Natural killer cell (primary cell): ENCODE measurements around the gene KCNJ10. TPM values are rescaled to one million over a fixed set of nuclear protein-coding genes. Genes with fewer than 3 reads are reported as not detected.

Source experiments
- ATAC-seq, 3 donors: fragments of 150-1000 bp in 2 of 3; fragments of 200-7000 bp in 1 of 3; cut with Tn5 transposase; 1 replicate in 1 of 3; 2 replicates in 2 of 3; pipeline ENCODE4 v1.10.0; 2021; ENCODE audit warnings: mild to moderate bottlenecking in 2 of 3, moderate library complexity in 2 of 3
- DNase-seq, 2 donors: peaks; one replicate each; pipeline versions ENCODE4 v3.0.0 to v3.0.0-alpha.2; 2013 to 2021; ENCODE audit warnings: mixed read lengths in 1 of 2
- H3K27ac ChIP-seq: one replicate; pipeline ENCODE4 v1.5.1; 2013; ENCODE audit warnings: mild to moderate bottlenecking, low read length
- H3K27me3 ChIP-seq: one replicate; pipeline ENCODE4 v1.6.1; 2013; ENCODE audit warnings: low read length; ENCODE audit not compliant: control insufficient read depth, insufficient read depth
- H3K36me3 ChIP-seq: one replicate; pipeline ENCODE4 v1.6.1; 2013; ENCODE audit warnings: low read length; ENCODE audit not compliant: control insufficient read depth, insufficient read depth
- H3K4me1 ChIP-seq: one replicate; pipeline ENCODE4 v1.6.1; 2013; ENCODE audit warnings: low read length; ENCODE audit not compliant: control insufficient read depth, insufficient read depth
- H3K4me3 ChIP-seq: one replicate; pipeline ENCODE4 v1.5.1; 2013; ENCODE audit warnings: low read length
- H3K9me3 ChIP-seq: one replicate; pipeline ENCODE4 v1.6.1; 2013; ENCODE audit warnings: low read length; ENCODE audit not compliant: control insufficient read depth, insufficient read depth
- H3K27ac Mint-ChIP-seq, 2 donors: one replicate each; pipeline ENCODE4 v1.8.0; 2022; ENCODE audit warnings: mild to moderate bottlenecking in 2 of 2, mixed read lengths in 2 of 2, moderate library complexity in 1 of 2
- H3K27me3 Mint-ChIP-seq, 2 donors: one replicate each; pipeline ENCODE4 v1.8.0; 2022; ENCODE audit warnings: low read depth in 2 of 2, mixed read lengths in 2 of 2
- H3K36me3 Mint-ChIP-seq: one replicate; pipeline ENCODE4 v1.8.0; 2022; ENCODE audit warnings: mixed read lengths
- H3K4me1 Mint-ChIP-seq, 2 donors: one replicate each; pipeline ENCODE4 v1.8.0; 2022; ENCODE audit warnings: mixed read lengths in 2 of 2
- H3K4me3 Mint-ChIP-seq: one replicate; pipeline ENCODE4 v1.8.0; 2022; ENCODE audit warnings: mild to moderate bottlenecking, moderate library complexity, mixed read lengths
- H3K9me3 Mint-ChIP-seq, 2 donors: one replicate each; pipeline ENCODE4 v1.8.0; 2022; ENCODE audit warnings: mixed read lengths in 2 of 2
- CTCF ChIP-seq: fragments of 200-600 bp; IDR thresholded peaks from one replicate; pipeline ENCODE4 v1.8.0; 2022; ENCODE audit warnings: antibody characterized with exemption
- WGBS: methylation state at CpG from one replicate; pipeline ENCODE4 v1.1.7; 2013; ENCODE audit warnings: missing lambda C conversion rate; ENCODE audit not compliant: insufficient coverage; 5-methylcytosine and 5-hydroxymethylcytosine counted together
- intact Hi-C: fragments of 100-400 bp; cut with micrococcal nuclease; formaldehyde crosslinking; loops from one replicate; pipeline ENCODE4 v1.14.2; 2022
- total RNA-seq, 4 donors: library from RNA; stranded (reverse); fragments of 120-200 nt in 1 of 4; gene quantifications; one replicate each; pipeline versions ENCODE4 v1.2.3 to v1.2.4, GENCODE V29; 2013 to 2022

Gene KCNJ10
- total RNA-seq, 3 donors from 2014 or later (not counting 1 experiment from before 2014, with no cell fraction given), result not detected

GRCh38 chr1:159951016-159951415 is 118.9 kb downstream of the KCNJ10 start:
- DNase-seq (no peak), ATAC-seq (no peak)
- 72% methylated on average over 2 of the region's 2 CpGs for WGBS
- Histone ChIP-seq H3K4me3 (no peak overlapping the region), H3K36me3 (no peaks in the 10 kb centered on the region), H3K4me1 (no peaks in the 10 kb centered on the region), H3K27ac (no peak overlapping the region), H3K9me3 (no peaks in the 10 kb centered on the region), H3K27me3 (peaks cover 2% of the 10 kb centered on the region)
- Mint-ChIP-seq H3K4me3 (no peak overlapping the region), H3K4me1 (peaks cover 0 to under 1% of the 10 kb centered on the region in 2 donors), H3K9me3 (no peaks in the 10 kb centered on the region), H3K27me3 (peaks cover 35 to 56% of the 10 kb centered on the region in 2 donors), H3K36me3 (no peaks in the 10 kb centered on the region), H3K27ac (no peak overlapping the region)
- intact Hi-C loops, result no loop called here
- no peak for TF ChIP-seq CTCF

GRCh38 chr1:159949981-159950381 is 120.0 kb downstream of the KCNJ10 start:
- no peak for TF ChIP-seq CTCF
- no peaks in the 10 kb centered on the region for H3K36me3 Mint-ChIP-seq
- intact Hi-C loops, result no loop called here
- H3K36me3 ChIP-seq, result no peaks in the 10 kb centered on the region
- no peak overlapping the region for H3K4me3 ChIP-seq
- no peak overlapping the region for H3K4me3 Mint-ChIP-seq
- H3K4me1 Mint-ChIP-seq, result peaks cover 7 to 11% of the 10 kb centered on the region in 2 donors
- no peak overlapping the region for H3K27ac Mint-ChIP-seq
- ATAC-seq (no peak), DNase-seq (no peak)
- H3K27ac ChIP-seq, result no peak overlapping the region
- peaks cover 8% of the 10 kb centered on the region for H3K27me3 ChIP-seq
- H3K9me3 ChIP-seq, result no peaks in the 10 kb centered on the region
- peaks cover 41 to 53% of the 10 kb centered on the region in 2 donors for H3K27me3 Mint-ChIP-seq
- peaks cover 5% of the 10 kb centered on the region for H3K4me1 ChIP-seq
- no peaks in the 10 kb centered on the region for H3K9me3 Mint-ChIP-seq
- WGBS, result 81% methylated on average over 4 of the region's 4 CpGs

- H3K27ac ChIP-seq, result no peak overlapping the region
- H3K4me3 Mint-ChIP-seq, result no peak overlapping the region
- 89% methylated on average over 6 of the region's 6 CpGs for WGBS
- no peaks in the 10 kb centered on the region for H3K9me3 ChIP-seq
- TF ChIP-seq CTCF, result no peak
- intact Hi-C loops, result no loop called here
- no peaks in the 10 kb centered on the region for H3K36me3 Mint-ChIP-seq
- peaks cover 45 to 53% of the 10 kb centered on the region in 2 donors for H3K27me3 Mint-ChIP-seq
- H3K9me3 Mint-ChIP-seq, result no peaks in the 10 kb centered on the region
- H3K4me1 Mint-ChIP-seq, result peaks cover 7 to 15% of the 10 kb centered on the region in 2 donors
- peaks cover 17% of the 10 kb centered on the region for H3K27me3 ChIP-seq
- no peak overlapping the region for H3K27ac Mint-ChIP-seq
- no peak for DNase-seq
- H3K36me3 ChIP-seq, result no peaks in the 10 kb centered on the region
- H3K4me1 ChIP-seq, result peaks cover 6% of the 10 kb centered on the region
- H3K4me3 ChIP-seq, result no peak overlapping the region
- ATAC-seq, result no peak
These were observed 120.8 kb downstream of the KCNJ10 start for GRCh38 chr1:159949123-159949522.

Other genes starting within 250 kb of the KCNJ10 start
- 1 to 10 TPM in 2 of 3 donors, under 1 TPM in 1; 0.64 to 4.4 (median 2.8) TPM for gene SLAMF8, start 243.3 kb downstream of the KCNJ10 start, total RNA-seq
- not detected for gene VSIG8, start 207.5 kb downstream of the KCNJ10 start, total RNA-seq
- 1 to 10 TPM; 1.3 to 5.0 (median 1.6) TPM for gene CFAP45, start 170.0 kb downstream of the KCNJ10 start, total RNA-seq
- gene TAGLN2, start 144.7 kb downstream of the KCNJ10 start, total RNA-seq, result 100 to 1,000 TPM; 344 to 394 (median 358) TPM
- not detected for gene IGSF9, start 124.5 kb downstream of the KCNJ10 start, total RNA-seq
- not detected for gene SLAMF9, start 115.9 kb downstream of the KCNJ10 start, total RNA-seq
- 1 to 10 TPM; 3.8 to 5.1 (median 3.9) TPM for gene PIGM, start 38.2 kb downstream of the KCNJ10 start, total RNA-seq
- not detected for gene KCNJ9, start 11.4 kb upstream of the KCNJ10 start, total RNA-seq
- gene IGSF8, start 28.5 kb upstream of the KCNJ10 start, total RNA-seq, result 10 to 100 TPM; 26.3 to 35.3 (median 32.1) TPM
- gene ATP1A2, start 45.6 kb upstream of the KCNJ10 start, total RNA-seq, result not detected
- not detected for gene ATP1A4, start 81.4 kb upstream of the KCNJ10 start, total RNA-seq
- not detected for gene CASQ1, start 120.4 kb upstream of the KCNJ10 start, total RNA-seq
- 10 to 100 TPM; 25.3 to 27.9 (median 25.5) TPM for gene PEA15, start 135.2 kb upstream of the KCNJ10 start, total RNA-seq
- gene DCAF8, start 192.4 kb upstream of the KCNJ10 start, total RNA-seq, result 100 to 1,000 TPM; 189 to 201 (median 189) TPM
- 10 to 100 TPM; 41.5 to 48.8 (median 47.8) TPM for gene PEX19, start 215.0 kb upstream of the KCNJ10 start, total RNA-seq